NOMO-1 treated with dmso at 0.1 percent for 144 hours (cell line): ENCODE results near the gene C2CD3.

Experiments
- DNase-seq: peaks from one replicate; lab custom pipeline; 2025; ENCODE audit not compliant: unreplicated experiment; lab: John Stamatoyannopoulos, UW

The C2CD3 gene

GRCh38 chr11:74021998-74022397 lies 148.8 kb downstream of the C2CD3 start:
- no peak for DNase-seq

- peak; percentile 59 for DNase-seq
Measured at GRCh38 chr11:74020539-74020938, 150.3 kb downstream of the C2CD3 start.

- no peak for DNase-seq
Measured at GRCh38 chr11:74019860-74020259, 150.9 kb downstream of the C2CD3 start.

- no peak for DNase-seq
Measured at GRCh38 chr11:74019104-74019738, 151.6 kb downstream of the C2CD3 start.

- DNase-seq: peak; percentile 91
Measured at GRCh38 chr11:74018331-74019005, 152.3 kb downstream of the C2CD3 start.

- DNase-seq: no peak
Measured at GRCh38 chr11:74017631-74018030, 153.2 kb downstream of the C2CD3 start.

- no peak for DNase-seq
Measured at GRCh38 chr11:74015919-74016684, 154.7 kb downstream of the C2CD3 start.

- no peak for DNase-seq
Measured at GRCh38 chr11:74014880-74015279, 155.9 kb downstream of the C2CD3 start.

- DNase-seq: no peak
Measured at GRCh38 chr11:74013141-74013540, 157.7 kb downstream of the C2CD3 start.

- DNase-seq: no peak
Measured at GRCh38 chr11:74012074-74012809, 158.6 kb downstream of the C2CD3 start.

GRCh38 chr11:74011360-74012073 lies 159.3 kb downstream of the C2CD3 start:
- no peak for DNase-seq

GRCh38 chr11:74010306-74011300 lies 160.2 kb downstream of the C2CD3 start:
- no peak for DNase-seq

- no peak for DNase-seq
Measured at GRCh38 chr11:74009675-74010305, 161.0 kb downstream of the C2CD3 start.

- DNase-seq: no peak
Measured at GRCh38 chr11:74009230-74009547, 161.6 kb downstream of the C2CD3 start.

GRCh38 chr11:74008373-74009229 lies 162.2 kb downstream of the C2CD3 start, which contains the start of gene UCP3:
Gene UCP3, minus strand, starts transcription at chr11:74009085. Its CDS starts 2,043 bp downstream, at chr11:74007042.
- DNase-seq: no peak

- no peak for DNase-seq
Measured at GRCh38 chr11:74007691-74008372, 163.0 kb downstream of the C2CD3 start.

GRCh38 chr11:74006743-74007304 lies 164.0 kb downstream of the C2CD3 start:
- DNase-seq: no peak
